AG09309 (cell line): ENCODE results near the gene COL4A4.
A peak's percentile ranks its signal among the peaks of the same experiment; 100 is the strongest.

ENCODE experiments used
- DNase-seq: peaks from one replicate; pipeline ENCODE4 v3.0.0-alpha.2; 2010; ENCODE audit warnings: low read depth
- H3K4me3 ChIP-seq: 2 replicates; pipeline ENCODE4 v1.5.1; 2011; ENCODE audit warnings: mild to moderate bottlenecking, low read depth, low read length, moderate library complexity; ENCODE audit not compliant: control insufficient read depth
- TF ChIP-seq, protein P1 (sequence below): IDR thresholded peaks from 2 replicates; pipeline ENCODE4 v1.5.1; 2011; ENCODE audit warnings: mild to moderate bottlenecking, low read depth, low read length, inconsistent platforms; ENCODE audit not compliant: insufficient read depth, control insufficient read depth; ENCODE audit errors: missing control alignments

Gene COL4A4

GRCh38 chr2:227164763-227165291 lies 822 bp upstream of the COL4A4 start:
- DNase-seq, result no peak
- TF ChIP-seq, protein P1, sequence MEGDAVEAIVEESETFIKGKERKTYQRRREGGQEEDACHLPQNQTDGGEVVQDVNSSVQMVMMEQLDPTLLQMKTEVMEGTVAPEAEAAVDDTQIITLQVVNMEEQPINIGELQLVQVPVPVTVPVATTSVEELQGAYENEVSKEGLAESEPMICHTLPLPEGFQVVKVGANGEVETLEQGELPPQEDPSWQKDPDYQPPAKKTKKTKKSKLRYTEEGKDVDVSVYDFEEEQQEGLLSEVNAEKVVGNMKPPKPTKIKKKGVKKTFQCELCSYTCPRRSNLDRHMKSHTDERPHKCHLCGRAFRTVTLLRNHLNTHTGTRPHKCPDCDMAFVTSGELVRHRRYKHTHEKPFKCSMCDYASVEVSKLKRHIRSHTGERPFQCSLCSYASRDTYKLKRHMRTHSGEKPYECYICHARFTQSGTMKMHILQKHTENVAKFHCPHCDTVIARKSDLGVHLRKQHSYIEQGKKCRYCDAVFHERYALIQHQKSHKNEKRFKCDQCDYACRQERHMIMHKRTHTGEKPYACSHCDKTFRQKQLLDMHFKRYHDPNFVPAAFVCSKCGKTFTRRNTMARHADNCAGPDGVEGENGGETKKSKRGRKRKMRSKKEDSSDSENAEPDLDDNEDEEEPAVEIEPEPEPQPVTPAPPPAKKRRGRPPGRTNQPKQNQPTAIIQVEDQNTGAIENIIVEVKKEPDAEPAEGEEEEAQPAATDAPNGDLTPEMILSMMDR, result no peak
- H3K4me3 ChIP-seq, result no peak overlapping the region; the same call in 1 of the 2 replicates

DNA sequence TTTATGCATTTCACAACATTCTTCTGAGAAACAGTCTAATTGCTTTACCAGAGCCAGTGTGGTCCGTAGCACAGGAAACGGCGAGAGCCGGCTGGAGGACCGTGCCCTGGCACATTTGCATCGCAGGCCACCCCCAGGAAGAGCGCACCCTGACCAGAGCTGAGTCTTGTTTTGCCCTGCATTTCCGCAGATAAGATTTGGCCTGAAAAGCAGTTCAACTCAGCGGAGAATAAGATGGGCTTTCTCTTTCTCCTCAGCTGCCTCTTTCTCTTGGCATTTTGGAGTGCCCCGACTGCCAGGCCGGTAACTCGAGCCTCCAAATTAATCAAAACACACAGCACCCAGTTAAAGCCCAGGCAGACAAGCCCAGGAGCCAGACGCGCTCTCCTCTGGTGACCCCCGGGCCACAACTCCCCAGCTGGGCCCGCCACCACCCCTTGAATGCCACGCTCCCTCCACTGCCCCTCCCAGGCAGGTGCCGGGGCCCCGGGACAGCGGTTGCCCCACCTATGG lies 464 bp downstream of the COL4A4 start:
- DNase-seq, result no peak
- H3K4me3 ChIP-seq, result peak overlapping the region; percentile 34
- TF ChIP-seq, protein P1, result no peak

DNA sequence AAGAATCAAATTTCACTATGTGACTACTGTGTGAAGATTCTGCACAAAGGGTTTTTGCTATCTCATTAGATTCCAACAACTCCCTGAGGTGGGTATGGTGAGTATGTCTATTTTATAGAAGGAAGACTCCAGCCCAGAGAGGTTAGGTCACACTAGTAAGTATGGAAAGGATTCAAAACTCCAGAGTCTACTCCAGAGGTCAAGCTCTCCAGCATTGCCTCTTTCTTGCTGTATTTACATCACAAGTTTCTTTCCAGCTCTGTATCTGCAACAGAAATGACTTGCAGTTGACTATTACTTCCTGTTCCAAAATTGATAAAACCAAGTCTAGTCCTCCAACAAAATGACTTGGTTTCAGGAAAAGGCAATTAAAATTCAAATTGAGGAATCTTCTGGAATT lies 2.1 kb downstream of the COL4A4 start:
- DNase-seq, result no peak
- no peak overlapping the region for H3K4me3 ChIP-seq
- TF ChIP-seq, protein P1, result no peak

DNA sequence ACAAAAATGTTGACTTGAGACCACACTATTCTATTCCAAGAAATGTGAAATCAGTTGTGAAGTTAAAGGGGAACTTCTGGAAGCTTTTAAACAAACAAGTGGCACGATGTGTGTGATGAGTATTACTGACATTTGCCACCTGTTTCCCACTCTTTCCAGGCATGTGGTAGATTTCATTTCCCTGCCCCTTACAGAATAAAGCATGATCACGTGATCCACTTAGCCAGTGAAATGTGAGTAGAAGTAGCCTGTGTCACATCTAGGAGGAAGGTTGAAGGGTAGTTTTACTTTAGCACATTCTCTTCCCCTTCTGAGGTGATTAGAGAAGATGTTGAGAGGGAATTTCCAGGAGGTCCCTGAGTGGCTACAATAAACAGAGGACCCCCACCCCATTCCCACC lies 3.8 kb downstream of the COL4A4 start:
- DNase-seq, result no peak
- no peak overlapping the region for H3K4me3 ChIP-seq
- TF ChIP-seq, protein P1, result no peak

DNA sequence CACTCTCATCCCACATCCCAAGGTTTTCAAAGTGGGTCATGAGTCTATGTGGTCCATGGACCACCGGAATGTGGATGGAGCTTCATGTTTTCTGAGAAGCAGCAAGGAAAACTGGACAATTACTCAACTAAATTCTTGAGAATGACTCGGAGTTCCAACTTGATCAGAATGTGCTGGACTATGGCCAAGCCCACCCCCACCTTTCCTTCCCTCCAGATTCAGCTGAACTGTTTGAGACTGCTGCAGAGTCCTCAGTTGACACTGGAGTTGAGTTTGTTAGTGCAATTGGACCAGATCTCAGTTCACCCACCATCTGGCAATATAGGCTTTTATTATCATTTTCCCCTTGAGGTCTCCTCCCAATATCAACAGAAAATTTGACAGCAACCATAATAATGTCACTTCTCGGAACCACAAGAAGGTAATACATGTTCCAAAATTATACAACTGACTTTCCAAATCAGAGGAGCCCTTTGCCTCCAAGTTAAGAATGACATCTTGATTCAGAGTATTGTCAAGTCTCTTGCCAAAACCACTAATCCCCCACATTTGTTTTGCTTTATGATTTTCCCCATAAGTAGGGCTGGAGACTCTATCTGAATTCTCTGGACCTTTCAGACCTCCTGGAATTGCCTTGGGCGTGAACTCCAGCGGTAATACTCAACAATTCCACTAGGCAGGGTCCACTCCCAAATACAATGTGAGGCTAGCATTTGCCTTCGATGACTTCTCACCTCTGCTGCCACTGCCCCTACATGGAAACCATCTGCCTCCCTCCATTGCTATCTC lies 8.8 kb downstream of the COL4A4 start:
- no peak for DNase-seq
- TF ChIP-seq, protein P1, result no peak
- H3K4me3 ChIP-seq, result no peak overlapping the region

GRCh38 chr2:227153758-227154486 lies 10.1 kb downstream of the COL4A4 start:
- DNase-seq, result no peak
- no peak overlapping the region for H3K4me3 ChIP-seq
- TF ChIP-seq, protein P1, result no peak
